ENCODE data around the gene SENP1. TPM values are rescaled to one million over a fixed set of nuclear protein-coding genes. Genes with fewer than 3 reads are reported as not detected.

Gene SENP1
- total RNA-seq, 2 experiments from 2014 or later: 42.4 to 43.7 TPM

GRCh38 chr12:48038085-48038484 lies 67.8 kb downstream of the SENP1 start:
- H3K4me3 Mint-ChIP-seq: no peak overlapping the region
- H3K4me1 Mint-ChIP-seq: peaks cover 6% of the 10 kb centered on the region
- DNase-seq: no peak
- no peak overlapping the region for H3K27ac Mint-ChIP-seq
- no peaks in the 10 kb centered on the region for H3K27me3 Mint-ChIP-seq
- H3K9me3 Mint-ChIP-seq: no peaks in the 10 kb centered on the region
- H3K36me3 Mint-ChIP-seq (ENCODE audit: low read depth): peaks cover 4% of the 10 kb centered on the region
- ChIA-PET POLR2A (no interaction called here), CTCF (no interaction called here)

GRCh38 chr12:48037267-48037915 lies 68.5 kb downstream of the SENP1 start:
- Mint-ChIP-seq H3K9me3 (no peaks in the 10 kb centered on the region), H3K36me3 (ENCODE audit: low read depth) (peaks cover 4% of the 10 kb centered on the region), H3K4me1 (peaks cover 6% of the 10 kb centered on the region), H3K27me3 (no peaks in the 10 kb centered on the region), H3K27ac (no peak overlapping the region), H3K4me3 (no peak overlapping the region)
- POLR2A ChIA-PET: no interaction called here
- DNase-seq: no peak
- CTCF ChIA-PET: no interaction called here

GRCh38 chr12:48036818-48037217 lies 69.1 kb downstream of the SENP1 start:
- Mint-ChIP-seq H3K27me3 (no peaks in the 10 kb centered on the region), H3K4me3 (no peak overlapping the region), H3K36me3 (ENCODE audit: low read depth) (no peaks in the 10 kb centered on the region), H3K27ac (no peak overlapping the region), H3K4me1 (peaks cover 6% of the 10 kb centered on the region), H3K9me3 (no peaks in the 10 kb centered on the region)
- CTCF ChIA-PET: no interaction called here
- no peak for DNase-seq
- POLR2A ChIA-PET: no interaction called here

GRCh38 chr12:48034835-48035805 lies 70.8 kb downstream of the SENP1 start:
- Mint-ChIP-seq H3K4me3 (no peak overlapping the region), H3K27me3 (no peaks in the 10 kb centered on the region), H3K27ac (no peak overlapping the region), H3K9me3 (no peaks in the 10 kb centered on the region), H3K36me3 (ENCODE audit: low read depth) (no peaks in the 10 kb centered on the region), H3K4me1 (peaks cover 6% of the 10 kb centered on the region)
- ChIA-PET POLR2A (no interaction called here), CTCF (no interaction called here)
- DNase-seq: no peak

GRCh38 chr12:48033451-48033850 lies 72.4 kb downstream of the SENP1 start:
- Mint-ChIP-seq H3K27ac (no peak overlapping the region), H3K4me3 (no peak overlapping the region), H3K36me3 (ENCODE audit: low read depth) (no peaks in the 10 kb centered on the region), H3K27me3 (peaks cover 3% of the 10 kb centered on the region), H3K4me1 (peaks cover 6% of the 10 kb centered on the region), H3K9me3 (no peaks in the 10 kb centered on the region)
- no peak for DNase-seq
- ChIA-PET CTCF (no interaction called here), POLR2A (no interaction called here)

- H3K4me3 Mint-ChIP-seq: no peak overlapping the region
- ChIA-PET CTCF (no interaction called here), POLR2A (no interaction called here)
These were observed 73.3 kb downstream of the SENP1 start for GRCh38 chr12:48032597-48032996.

GRCh38 chr12:48031135-48031960 lies 74.5 kb downstream of the SENP1 start:
- POLR2A ChIA-PET: interaction anchor here (0.8 kb wide), 1 partner anchor 126 kb away, joined by 3 read pairs; the partner anchor contains the start of gene ASB8
- H3K27ac Mint-ChIP-seq: no peak overlapping the region
- peaks cover 3% of the 10 kb centered on the region for H3K27me3 Mint-ChIP-seq
- H3K4me1 Mint-ChIP-seq: no peaks in the 10 kb centered on the region
- no peaks in the 10 kb centered on the region for H3K36me3 Mint-ChIP-seq (ENCODE audit: low read depth)
- CTCF ChIA-PET: interaction anchor here (1.3 kb wide), 1 partner anchor 161 kb away, joined by 3 read pairs; no protein-coding TSS in a partner anchor
- H3K4me3 Mint-ChIP-seq: no peak overlapping the region
- no peak for DNase-seq
- no peaks in the 10 kb centered on the region for H3K9me3 Mint-ChIP-seq

More at GRCh38 chr12:48032597-48032996, 73.3 kb downstream of the SENP1 start:
- no peak for DNase-seq
- H3K36me3 Mint-ChIP-seq (ENCODE audit: low read depth): no peaks in the 10 kb centered on the region
- no peak overlapping the region for H3K27ac Mint-ChIP-seq
- no peaks in the 10 kb centered on the region for H3K4me1 Mint-ChIP-seq
- H3K9me3 Mint-ChIP-seq: no peaks in the 10 kb centered on the region
- H3K27me3 Mint-ChIP-seq: peaks cover 3% of the 10 kb centered on the region

GRCh38 chr12:48030173-48030650 lies 75.7 kb downstream of the SENP1 start:
- Mint-ChIP-seq H3K9me3 (no peaks in the 10 kb centered on the region), H3K27me3 (peaks cover 3% of the 10 kb centered on the region), H3K36me3 (ENCODE audit: low read depth) (no peaks in the 10 kb centered on the region), H3K4me3 (no peak overlapping the region), H3K27ac (no peak overlapping the region), H3K4me1 (no peaks in the 10 kb centered on the region)
- DNase-seq: no peak
- ChIA-PET POLR2A (interaction anchor here (0.8 kb wide), 1 partner anchor 127 kb away, joined by 3 read pairs; the partner anchor contains the start of gene ASB8), CTCF (interaction anchor here (1.3 kb wide), 1 partner anchor 160 kb away, joined by 3 read pairs; no protein-coding TSS in a partner anchor)

GRCh38 chr12:48029491-48030172 lies 76.2 kb downstream of the SENP1 start:
- no peaks in the 10 kb centered on the region for H3K9me3 Mint-ChIP-seq
- CTCF ChIA-PET: no interaction called here
- H3K4me1 Mint-ChIP-seq: no peaks in the 10 kb centered on the region

GRCh38 chr12:48028541-48029431 lies 77.1 kb downstream of the SENP1 start:
- DNase-seq: no peak
- CTCF ChIA-PET: no interaction called here
- H3K36me3 Mint-ChIP-seq (ENCODE audit: low read depth): no peaks in the 10 kb centered on the region
- H3K9me3 Mint-ChIP-seq: no peaks in the 10 kb centered on the region
- no peak overlapping the region for H3K27ac Mint-ChIP-seq
- no peaks in the 10 kb centered on the region for H3K4me1 Mint-ChIP-seq
- no peak overlapping the region for H3K4me3 Mint-ChIP-seq
- POLR2A ChIA-PET: interaction anchor here (1.2 kb wide), 1 partner anchor 11 kb away, joined by 3 read pairs; no protein-coding TSS in a partner anchor
- peaks cover 3% of the 10 kb centered on the region for H3K27me3 Mint-ChIP-seq

More at GRCh38 chr12:48029491-48030172, 76.2 kb downstream of the SENP1 start:
- POLR2A ChIA-PET: interaction anchor here (1.2 kb wide), 1 partner anchor 12 kb away, joined by 3 read pairs; no protein-coding TSS in a partner anchor
- DNase-seq: no peak
- Mint-ChIP-seq H3K27ac (no peak overlapping the region), H3K27me3 (peaks cover 3% of the 10 kb centered on the region), H3K36me3 (ENCODE audit: low read depth) (no peaks in the 10 kb centered on the region), H3K4me3 (no peak overlapping the region)

- H3K4me3 Mint-ChIP-seq: no peak overlapping the region
- H3K27me3 Mint-ChIP-seq: peaks cover 14% of the 10 kb centered on the region
- no peak overlapping the region for H3K27ac Mint-ChIP-seq
- DNase-seq: no peak
- POLR2A ChIA-PET: no interaction called here
- no peaks in the 10 kb centered on the region for H3K4me1 Mint-ChIP-seq
- no peaks in the 10 kb centered on the region for H3K9me3 Mint-ChIP-seq
- H3K36me3 Mint-ChIP-seq (ENCODE audit: low read depth): no peaks in the 10 kb centered on the region
- CTCF ChIA-PET: no interaction called here
These were observed 78.5 kb downstream of the SENP1 start for GRCh38 chr12:48027183-48028002.
